Measurements from ENCODE around the gene SYNRG. TPM values are rescaled to one million over a fixed set of nuclear protein-coding genes. Genes with fewer than 3 reads are reported as not detected.

The SYNRG gene
- total and polyA plus RNA-seq, 8 donors, result 3.7 to 92.4 (median 27.8) TPM

DNA sequence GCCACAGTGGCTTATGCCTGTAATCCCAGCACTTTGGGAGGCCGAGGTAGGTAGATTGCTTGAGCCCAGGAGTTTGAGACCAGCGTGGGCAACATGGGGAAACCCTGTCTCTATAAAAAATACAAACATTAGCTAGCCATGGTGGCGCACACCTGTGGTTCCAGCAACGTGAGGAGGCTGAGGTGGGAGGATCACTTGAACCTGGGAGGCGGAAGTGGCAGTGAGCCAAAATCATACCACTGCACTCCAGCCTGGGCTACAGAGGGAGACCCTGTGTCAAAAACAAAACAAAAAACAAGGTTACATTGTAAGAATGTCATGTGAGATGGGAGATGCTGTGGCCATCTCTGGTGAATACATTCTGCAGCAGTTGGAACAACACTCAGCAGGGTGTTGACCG lies 106.1 kb downstream of the SYNRG start:
- intact Hi-C loops (cut with DNase I; ENCODE audit: low total_unique reads), result no loop called here
- DNase-seq, result no peak
- Histone ChIP-seq H3K36me3 (no peaks in the 10 kb centered on the region), H3K4me1 (peaks cover 0 to 17% (median 4%) of the 10 kb centered on the region in 4 donors), H3K4me3 (no peak overlapping the region), H3K27ac (no peak overlapping the region), H3K9me3 (no peaks in the 10 kb centered on the region), H3K27me3 (no peaks in the 10 kb centered on the region)
- TF ChIP-seq POLR2AphosphoS5 (IDR thresholded peaks at IDR 0.05), result no peak
- TF ChIP-seq, protein P1, sequence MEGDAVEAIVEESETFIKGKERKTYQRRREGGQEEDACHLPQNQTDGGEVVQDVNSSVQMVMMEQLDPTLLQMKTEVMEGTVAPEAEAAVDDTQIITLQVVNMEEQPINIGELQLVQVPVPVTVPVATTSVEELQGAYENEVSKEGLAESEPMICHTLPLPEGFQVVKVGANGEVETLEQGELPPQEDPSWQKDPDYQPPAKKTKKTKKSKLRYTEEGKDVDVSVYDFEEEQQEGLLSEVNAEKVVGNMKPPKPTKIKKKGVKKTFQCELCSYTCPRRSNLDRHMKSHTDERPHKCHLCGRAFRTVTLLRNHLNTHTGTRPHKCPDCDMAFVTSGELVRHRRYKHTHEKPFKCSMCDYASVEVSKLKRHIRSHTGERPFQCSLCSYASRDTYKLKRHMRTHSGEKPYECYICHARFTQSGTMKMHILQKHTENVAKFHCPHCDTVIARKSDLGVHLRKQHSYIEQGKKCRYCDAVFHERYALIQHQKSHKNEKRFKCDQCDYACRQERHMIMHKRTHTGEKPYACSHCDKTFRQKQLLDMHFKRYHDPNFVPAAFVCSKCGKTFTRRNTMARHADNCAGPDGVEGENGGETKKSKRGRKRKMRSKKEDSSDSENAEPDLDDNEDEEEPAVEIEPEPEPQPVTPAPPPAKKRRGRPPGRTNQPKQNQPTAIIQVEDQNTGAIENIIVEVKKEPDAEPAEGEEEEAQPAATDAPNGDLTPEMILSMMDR (IDR thresholded peaks at IDR 0.05), result no peak
- TF ChIP-seq EP300 (IDR thresholded peaks at IDR 0.05), result no peak
- no peak for TF ChIP-seq POLR2A (IDR thresholded peaks at IDR 0.05)
- WGBS, 5 donors, result 88 to 97% (median 95%) methylated on average over 6 of the region's 6 CpGs

DNA sequence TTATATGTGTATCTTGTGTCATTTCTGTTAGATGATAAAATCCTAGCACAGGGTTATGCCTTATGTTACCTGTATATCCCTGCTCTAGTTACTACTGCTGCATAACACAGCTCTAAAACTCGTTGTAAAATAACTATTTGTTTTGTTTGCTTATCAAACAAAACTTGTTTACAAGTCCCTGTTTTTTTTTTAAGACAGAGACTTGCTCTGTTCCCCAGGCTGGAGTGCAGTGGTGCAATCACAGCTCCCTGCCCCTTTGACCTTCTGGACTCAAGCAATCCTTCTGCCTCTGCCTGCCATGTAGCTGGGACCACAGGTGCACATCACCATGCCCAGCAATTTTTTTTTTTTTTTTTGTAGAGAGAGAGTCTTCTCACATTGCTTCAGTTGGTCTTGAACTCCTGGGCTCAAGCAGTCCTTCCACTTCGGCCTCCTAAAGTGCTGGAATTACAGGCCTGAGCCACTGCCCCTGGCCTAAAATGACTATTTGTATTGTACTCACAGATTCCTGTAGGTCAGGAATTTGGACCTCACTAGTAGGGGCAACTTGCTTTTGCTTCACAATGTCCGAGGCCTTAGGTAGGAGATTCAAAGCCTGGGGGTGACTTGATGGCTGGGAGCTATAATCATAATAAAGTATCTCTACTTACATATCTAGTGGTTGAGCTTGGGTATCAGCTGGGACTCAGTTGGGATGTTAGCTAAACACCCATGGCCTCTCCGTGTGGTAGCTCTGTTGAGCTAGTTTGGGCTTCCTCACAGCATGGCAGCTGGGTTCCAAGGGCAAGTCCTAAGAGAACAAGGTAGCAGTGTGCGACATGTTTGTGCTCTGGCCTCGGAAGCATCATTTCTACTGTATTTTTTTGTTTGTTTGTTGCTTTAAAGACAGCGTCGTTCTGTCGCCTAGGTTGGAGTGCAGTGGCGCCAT lies 106.9 kb downstream of the SYNRG start:
- H3K27ac ChIP-seq, result no peak overlapping the region
- no peak overlapping the region for H3K4me3 ChIP-seq
- peaks cover 0 to 12% (median 4%) of the 10 kb centered on the region in 4 donors for H3K4me1 ChIP-seq
- H3K36me3 ChIP-seq, result no peaks in the 10 kb centered on the region
- no peak for TF ChIP-seq POLR2AphosphoS5 (IDR thresholded peaks at IDR 0.05)
- no peak for TF ChIP-seq EP300 (IDR thresholded peaks at IDR 0.05)
- TF ChIP-seq, protein P1 (IDR thresholded peaks at IDR 0.05), result no peak
- TF ChIP-seq POLR2A (IDR thresholded peaks at IDR 0.05), result no peak
- intact Hi-C loops (cut with DNase I; ENCODE audit: low total_unique reads), result no loop called here
- no peaks in the 10 kb centered on the region for H3K9me3 ChIP-seq
- no peak for DNase-seq
- 78 to 91% (median 83%) methylated on average over 10 of the region's 10 CpGs for WGBS, 5 donors
- H3K27me3 ChIP-seq, result no peaks in the 10 kb centered on the region

DNA sequence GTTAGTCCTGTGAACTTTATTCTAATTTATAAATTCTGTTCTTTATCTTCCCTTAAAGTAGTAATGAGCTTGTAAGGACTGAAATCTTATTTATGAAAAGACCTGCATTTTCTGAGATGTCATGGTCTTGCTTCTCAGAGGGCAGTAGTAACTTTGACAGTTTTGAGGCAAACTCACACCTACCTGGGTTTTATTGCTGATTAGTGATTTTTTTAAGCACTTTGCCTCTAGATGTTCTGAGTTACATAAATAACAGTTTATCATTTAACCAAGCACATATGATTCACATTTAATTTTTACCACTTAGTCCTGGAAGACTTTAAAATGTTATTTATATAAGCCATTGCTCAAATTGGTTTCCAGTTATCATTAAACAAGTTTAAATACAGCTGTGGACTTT lies 108.8 kb downstream of the SYNRG start:
- Histone ChIP-seq H3K36me3 (no peaks in the 10 kb centered on the region), H3K4me1 (peaks cover 0 to 4% (median 0%) of the 10 kb centered on the region in 4 donors), H3K27ac (no peak overlapping the region), H3K4me3 (no peak overlapping the region), H3K27me3 (no peaks in the 10 kb centered on the region), H3K9me3 (no peaks in the 10 kb centered on the region)
- intact Hi-C loops (cut with DNase I; ENCODE audit: low total_unique reads), result no loop called here
- no peak for DNase-seq
- TF ChIP-seq, protein P1 (IDR thresholded peaks at IDR 0.05), result no peak
- no peak for TF ChIP-seq EP300 (IDR thresholded peaks at IDR 0.05)
- TF ChIP-seq POLR2AphosphoS5 (IDR thresholded peaks at IDR 0.05), result no peak
- no peak for TF ChIP-seq POLR2A (IDR thresholded peaks at IDR 0.05)

DNA sequence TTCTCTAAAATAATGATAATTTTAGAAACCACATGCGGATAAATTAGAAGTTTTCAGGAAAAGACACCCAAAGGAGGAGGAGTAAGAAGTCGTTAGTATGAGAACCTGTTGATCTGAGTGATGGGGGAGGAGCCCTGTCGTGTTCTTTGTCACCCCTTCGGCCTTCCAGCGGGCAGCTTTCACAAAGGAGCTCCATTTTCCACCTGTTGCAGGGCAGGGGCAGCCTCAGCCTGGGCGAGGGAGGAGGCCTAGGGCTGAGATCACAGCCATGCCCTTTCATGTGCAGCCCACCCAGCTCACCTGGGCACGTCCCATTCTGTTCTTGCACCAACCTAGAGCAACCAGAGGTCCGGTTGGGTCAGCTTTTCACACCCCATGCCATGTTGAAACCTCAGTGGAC lies 114.2 kb downstream of the SYNRG start:
- peaks cover 0 to 3% (median 0%) of the 10 kb centered on the region in 3 donors for H3K27me3 ChIP-seq
- no peak for DNase-seq
- TF ChIP-seq POLR2AphosphoS5 (IDR thresholded peaks at IDR 0.05), result no peak
- TF ChIP-seq, protein P1 (IDR thresholded peaks at IDR 0.05), result no peak
- no peak for TF ChIP-seq POLR2A (IDR thresholded peaks at IDR 0.05)
- TF ChIP-seq EP300 (IDR thresholded peaks at IDR 0.05), result no peak
- no peaks in the 10 kb centered on the region for H3K36me3 ChIP-seq
- 75 to 83% (median 78%) methylated on average over 8 of the region's 8 CpGs for WGBS, 5 donors
- no peak overlapping the region for H3K4me3 ChIP-seq
- H3K27ac ChIP-seq, result no peak overlapping the region
- intact Hi-C loops (cut with DNase I; ENCODE audit: low total_unique reads), result no loop called here
- H3K4me1 ChIP-seq, result peaks cover 10 to 29% (median 17%) of the 10 kb centered on the region in 4 donors
- no peaks in the 10 kb centered on the region for H3K9me3 ChIP-seq

All from stomach (tissue), 9 donors.